AG10803 (cell line): ENCODE data around the gene PCSK2.

Source experiments
- DNase-seq: peaks from one replicate; pipeline ENCODE4 v3.0.0; 2010; ENCODE audit warnings: low read depth
- H3K4me3 ChIP-seq: 2 replicates; pipeline ENCODE4 v1.5.1; 2011; ENCODE audit warnings: mild to moderate bottlenecking, low read length, control low read depth
- CTCF ChIP-seq: conservative IDR thresholded peaks from 2 replicates; pipeline ENCODE4 v1.5.1; 2011; ENCODE audit warnings: mild to moderate bottlenecking, low read length, control low read depth, inconsistent platforms

The PCSK2 gene

GRCh38 chr20:17226410-17227218, at the start of gene PCSK2:
Gene PCSK2 (plus strand): TSS chr20:17227040. CDS start chr20:17227306, 266 bp downstream.
- no peak for TF ChIP-seq CTCF
- peak within 1 kb of the TSS; percentile 51 for H3K4me3 ChIP-seq
- peak; percentile 51 for DNase-seq

DNA sequence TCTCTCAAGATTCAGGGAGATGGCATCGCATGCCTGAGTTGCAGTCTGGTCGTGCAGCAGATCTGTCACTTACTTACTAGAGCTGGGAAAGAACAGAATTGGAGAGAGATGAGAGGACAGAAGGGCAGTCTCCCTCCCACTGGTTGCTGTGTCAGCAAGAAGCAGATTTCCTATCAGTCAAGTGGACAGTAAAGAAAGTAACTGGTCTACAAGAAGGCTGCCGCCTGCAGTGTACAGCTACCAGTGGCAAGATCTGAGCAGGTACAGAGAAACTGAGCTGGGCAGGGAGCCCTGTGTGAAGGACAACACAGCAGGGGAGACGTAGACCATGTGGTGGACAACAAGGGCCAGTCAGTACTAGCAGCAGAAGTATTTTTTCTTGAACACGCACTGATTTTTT, 49.5 kb upstream of the PCSK2 start:
- no peak for TF ChIP-seq CTCF
- no peak for DNase-seq
- H3K4me3 ChIP-seq: no peak overlapping the region

GRCh38 chr20:17179840-17180239, 47.0 kb upstream of the PCSK2 start:
- no peak for TF ChIP-seq CTCF
- DNase-seq: no peak
- no peak overlapping the region for H3K4me3 ChIP-seq

- TF ChIP-seq CTCF: no peak
- DNase-seq: no peak
Observed at GRCh38 chr20:17189976-17190695, 36.7 kb upstream of the PCSK2 start.

DNA sequence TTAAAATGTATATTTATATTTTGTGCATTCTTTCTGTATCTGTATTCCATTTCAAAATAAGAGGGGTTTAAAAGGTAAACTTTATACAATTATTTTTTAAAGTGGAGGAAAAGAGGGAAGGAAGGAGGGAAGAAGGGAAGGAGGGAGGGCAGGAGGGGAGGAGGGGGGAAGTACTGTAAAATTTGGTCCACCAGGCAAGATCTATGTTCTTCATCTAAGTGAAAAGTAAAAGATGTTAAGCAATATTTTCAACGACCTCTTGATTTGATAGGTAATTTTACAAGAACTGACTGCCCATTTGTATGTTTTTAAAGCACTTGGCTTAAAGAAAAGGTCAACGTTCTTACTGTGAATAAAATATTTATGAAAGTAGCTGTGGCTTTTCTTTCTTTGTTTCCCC, 29.8 kb upstream of the PCSK2 start:
- TF ChIP-seq CTCF: no peak
- no peak overlapping the region for H3K4me3 ChIP-seq
- DNase-seq: no peak

More at GRCh38 chr20:17189976-17190695, 36.7 kb upstream of the PCSK2 start:
- no peak overlapping the region for H3K4me3 ChIP-seq

DNA sequence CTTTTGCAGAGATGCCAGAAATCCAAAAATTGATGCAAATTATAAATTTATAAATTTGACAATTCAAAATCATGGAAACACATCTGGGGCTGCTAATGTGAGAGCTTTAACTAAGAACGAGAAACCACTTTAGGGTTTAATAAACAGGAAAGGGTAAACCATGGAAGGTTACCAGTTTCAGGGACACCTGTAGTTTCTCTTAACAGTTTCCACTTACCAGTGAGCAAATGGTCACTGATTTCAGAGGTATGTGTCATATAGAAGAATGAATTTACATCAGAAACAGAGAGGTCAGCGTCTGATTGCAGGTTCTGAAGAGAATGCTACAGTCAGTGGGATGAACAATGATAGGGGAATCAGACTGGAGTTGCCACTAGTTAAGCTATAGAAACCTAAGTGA, 24.8 kb upstream of the PCSK2 start:
- no peak overlapping the region for H3K4me3 ChIP-seq
- TF ChIP-seq CTCF: no peak
- no peak for DNase-seq

- no peak for TF ChIP-seq CTCF
- H3K4me3 ChIP-seq: no peak overlapping the region
- no peak for DNase-seq
Observed at GRCh38 chr20:17202673-17203072, 24.2 kb upstream of the PCSK2 start.
